ENCODE data around the gene KMT5C.

DNA sequence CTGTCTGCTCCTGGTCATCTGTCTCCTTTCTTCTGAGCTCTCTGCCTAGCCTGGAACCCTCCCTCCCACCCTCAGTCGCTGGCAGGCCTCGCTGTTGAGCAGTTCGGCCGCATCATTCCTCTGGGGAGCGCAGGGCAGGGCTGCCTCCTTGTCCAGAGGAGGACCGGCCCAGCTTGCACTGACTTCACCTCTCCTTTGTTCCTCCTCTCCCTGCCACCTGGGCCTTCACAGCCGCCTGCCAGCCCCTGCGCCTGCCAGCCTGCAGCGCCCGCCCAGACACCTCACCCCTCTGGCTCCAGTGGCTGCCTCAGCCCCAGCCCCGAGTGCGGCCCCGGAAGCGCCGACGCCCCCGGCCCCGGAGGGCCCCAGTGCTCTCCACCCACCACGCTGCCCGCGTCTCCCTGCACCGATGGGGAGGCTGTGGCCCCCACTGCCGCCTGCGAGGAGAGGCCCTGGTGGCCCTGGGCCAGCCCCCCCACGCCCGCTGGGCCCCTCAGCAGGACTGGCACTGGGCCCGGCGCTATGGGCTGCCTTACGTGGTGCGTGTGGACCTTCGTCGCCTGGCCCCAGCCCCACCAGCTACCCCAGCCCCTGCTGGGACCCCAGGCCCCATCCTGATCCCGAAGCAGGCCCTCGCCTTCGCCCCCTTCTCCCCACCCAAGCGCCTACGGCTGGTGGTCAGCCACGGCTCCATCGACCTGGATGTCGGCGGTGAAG is 7.2 kb downstream of the KMT5C start:
- TF ChIP-seq, protein P1, sequence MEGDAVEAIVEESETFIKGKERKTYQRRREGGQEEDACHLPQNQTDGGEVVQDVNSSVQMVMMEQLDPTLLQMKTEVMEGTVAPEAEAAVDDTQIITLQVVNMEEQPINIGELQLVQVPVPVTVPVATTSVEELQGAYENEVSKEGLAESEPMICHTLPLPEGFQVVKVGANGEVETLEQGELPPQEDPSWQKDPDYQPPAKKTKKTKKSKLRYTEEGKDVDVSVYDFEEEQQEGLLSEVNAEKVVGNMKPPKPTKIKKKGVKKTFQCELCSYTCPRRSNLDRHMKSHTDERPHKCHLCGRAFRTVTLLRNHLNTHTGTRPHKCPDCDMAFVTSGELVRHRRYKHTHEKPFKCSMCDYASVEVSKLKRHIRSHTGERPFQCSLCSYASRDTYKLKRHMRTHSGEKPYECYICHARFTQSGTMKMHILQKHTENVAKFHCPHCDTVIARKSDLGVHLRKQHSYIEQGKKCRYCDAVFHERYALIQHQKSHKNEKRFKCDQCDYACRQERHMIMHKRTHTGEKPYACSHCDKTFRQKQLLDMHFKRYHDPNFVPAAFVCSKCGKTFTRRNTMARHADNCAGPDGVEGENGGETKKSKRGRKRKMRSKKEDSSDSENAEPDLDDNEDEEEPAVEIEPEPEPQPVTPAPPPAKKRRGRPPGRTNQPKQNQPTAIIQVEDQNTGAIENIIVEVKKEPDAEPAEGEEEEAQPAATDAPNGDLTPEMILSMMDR (IDR thresholded peaks at IDR 0.05), result no peak
- no peak for TF ChIP-seq EP300 (IDR thresholded peaks at IDR 0.05)
- no peak for TF ChIP-seq POLR2A (IDR thresholded peaks at IDR 0.05; ENCODE audit: low read depth)
- TF ChIP-seq POLR2AphosphoS5 (IDR thresholded peaks at IDR 0.05), result no peak

Measured in esophagus muscularis mucosa (tissue), 4 donors.